PC-3 (cell line): Measurements from ENCODE around the gene SLIT1. TPM values are rescaled to one million over a fixed set of nuclear protein-coding genes. Genes with fewer than 3 reads are reported as not detected.

ENCODE experiments used
- ATAC-seq: fragments of 200-7000 bp; cut with Tn5 transposase; 2 replicates; pipeline ENCODE4 v1.9.1; 2020; ENCODE audit warnings: mild to moderate bottlenecking, moderate library complexity
- BruUV-seq: library from RNA; stranded (reverse); fragments of 400-500 nt; replicated peaks from 2 replicates; lab custom pipeline; 2021; lab: Mats Ljungman, UMichigan
- CTCF ChIA-PET: fragments of 300-600 bp; sonication (Branson Sonifier 250); formaldehyde crosslinking; loops from one replicate; lab custom pipeline; 2022; ENCODE audit warnings: antibody characterized with exemption; lab: Charles Lee
- POLR2A ChIA-PET: fragments of 300-600 bp; sonication (Branson Sonifier 250); formaldehyde crosslinking; loops from one replicate; lab custom pipeline; 2022; ENCODE audit warnings: antibody characterized with exemption; ENCODE audit not compliant: unreplicated experiment; lab: Charles Lee
- DNase-seq: peaks from one replicate; pipeline ENCODE4 v3.0.0-alpha.2; 2015
- H2AFZ ChIP-seq: fragments of 300-600 bp; sonication (generic); 2 replicates; pipeline ENCODE4 v1.6.0; 2016; ENCODE audit warnings: antibody characterized with exemption, low read length
- H3F3A ChIP-seq: fragments of 300-600 bp; sonication (generic); one replicate; pipeline ENCODE4 v1.6.0; 2017; ENCODE audit warnings: antibody characterized with exemption, low read length, control low read depth, mild to moderate bottlenecking; ENCODE audit not compliant: unreplicated experiment
- H3K27ac ChIP-seq: fragments of 300-600 bp; sonication (generic); 2 replicates; pipeline ENCODE4 v1.5.1; 2016; ENCODE audit warnings: mild to moderate bottlenecking, low read length
- H3K27me3 ChIP-seq: fragments of 300-600 bp; sonication (generic); 2 replicates; pipeline ENCODE4 v1.6.1; 2016; ENCODE audit warnings: low read length, mixed read lengths
- H3K36me3 ChIP-seq: fragments of 300-600 bp; sonication (generic); 2 replicates; pipeline ENCODE4 v1.6.1; 2016; ENCODE audit warnings: low read depth, mixed run types, low read length, mixed read lengths
- H3K4me1 ChIP-seq: fragments of 300-600 bp; sonication (generic); 2 replicates; pipeline ENCODE4 v1.5.1; 2016; ENCODE audit warnings: low read length; ENCODE audit not compliant: insufficient read depth
- H3K4me2 ChIP-seq: fragments of 300-600 bp; sonication (generic); 2 replicates; pipeline ENCODE4 v1.6.0; 2016; ENCODE audit warnings: low read length
- H3K4me3 ChIP-seq: fragments of 300-600 bp; sonication (generic); 2 replicates; pipeline ENCODE4 v1.5.1; 2016; ENCODE audit warnings: mild to moderate bottlenecking, low read length, mixed read lengths
- H3K79me2 ChIP-seq: fragments of 300-600 bp; sonication (generic); 2 replicates; pipeline ENCODE4 v1.6.1; 2017; ENCODE audit warnings: low read length, mixed read lengths
- H3K9ac ChIP-seq: fragments of 300-600 bp; sonication (generic); 2 replicates; pipeline ENCODE4 v1.6.0; 2016; ENCODE audit warnings: mild to moderate bottlenecking, low read length
- H3K9me2 ChIP-seq: fragments of 300-600 bp; sonication (generic); replicated peaks from 2 replicates; pipeline ENCODE4 v1.6.1; 2016; ENCODE audit warnings: mixed run types, low read length, mixed read lengths
- H3K9me3 ChIP-seq: fragments of 300-600 bp; sonication (generic); 2 replicates; pipeline ENCODE4 v1.6.1; 2016; ENCODE audit warnings: low read length, mixed read lengths
- H4K20me1 ChIP-seq: fragments of 300-600 bp; sonication (generic); 2 replicates; pipeline ENCODE4 v1.6.1; 2016; ENCODE audit warnings: low read length, mixed read lengths
- EZH2 ChIP-seq: fragments of 300-600 bp; sonication (generic); IDR thresholded peaks from one replicate; pipeline ENCODE4 v1.6.1; 2017; ENCODE audit warnings: antibody characterized with exemption, mild to moderate bottlenecking, low read length; ENCODE audit not compliant: unreplicated experiment
- EZH2phosphoT487 ChIP-seq: fragments of 300-600 bp; sonication (generic); IDR thresholded peaks from 2 replicates; pipeline ENCODE4 v1.6.1; 2018; ENCODE audit warnings: mild to moderate bottlenecking, antibody characterized with exemption, low read length, borderline replicate concordance
- intact Hi-C: fragments of 100-400 bp; cut with micrococcal nuclease; formaldehyde crosslinking; loops from 2 replicates; pipeline ENCODE4 v1.9.0; 2023
- total RNA-seq: library from RNA; depleted of rRNA; stranded (reverse); fragments of >200 nt; gene quantifications from 2 replicates; pipeline ENCODE4 v1.2.3, GENCODE V29; 2014
- TF ChIP-seq, protein P1 (sequence below): fragments of 300-600 bp; sonication (generic); conservative IDR thresholded peaks from 2 replicates; pipeline ENCODE4 v1.5.1; 2017; ENCODE audit warnings: antibody characterized with exemption, low read depth, mild to moderate bottlenecking, low read length

Gene SLIT1
- total RNA-seq, 1 experiment from 2014 or later, result not detected

DNA sequence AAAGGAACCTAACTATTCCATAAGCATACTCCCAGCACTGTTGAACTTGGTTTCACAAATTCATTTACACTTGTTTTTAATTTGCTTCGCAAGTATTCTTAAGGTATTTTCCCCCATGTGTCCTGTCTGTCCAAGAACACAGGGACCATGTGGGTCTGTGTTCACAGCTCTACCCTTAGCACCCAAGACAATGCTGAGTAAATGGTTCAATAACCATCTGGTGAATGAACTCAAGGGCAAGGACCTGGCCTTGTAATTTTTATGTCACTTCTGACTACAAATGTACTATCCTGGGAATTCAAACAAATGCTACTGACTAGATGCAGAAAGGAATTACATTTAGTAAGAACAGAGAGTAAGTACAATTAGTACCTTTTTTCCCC is 43.0 kb upstream of the SLIT1 start:
- intact Hi-C loops, result no loop called here
- Histone ChIP-seq H4K20me1 (no peaks in the 10 kb centered on the region), H3K9ac (no peak overlapping the region), H3K79me2 (no peaks in the 10 kb centered on the region), H3K27ac (peak overlapping the region; percentile 86), H2AFZ (no peak overlapping the region), H3K4me3 (no peak overlapping the region), H3K4me1 (peaks cover 22% of the 10 kb centered on the region), H3K27me3 (no peaks in the 10 kb centered on the region), H3F3A (no peaks in the 10 kb centered on the region), H3K9me3 (no peaks in the 10 kb centered on the region), H3K9me2 (no peaks in the 10 kb centered on the region), H3K4me2 (0 out of 2 replicates have a peak overlapping the region, but pooled peaks have one; percentile 74), H3K36me3 (no peaks in the 10 kb centered on the region)
- ATAC-seq (no peak), DNase-seq (no peak)
- TSS peak; percentile 86 for BruUV-seq
- CTCF ChIA-PET, result no interaction called here
- TF ChIP-seq EZH2, result no peak
- TF ChIP-seq, protein P1, sequence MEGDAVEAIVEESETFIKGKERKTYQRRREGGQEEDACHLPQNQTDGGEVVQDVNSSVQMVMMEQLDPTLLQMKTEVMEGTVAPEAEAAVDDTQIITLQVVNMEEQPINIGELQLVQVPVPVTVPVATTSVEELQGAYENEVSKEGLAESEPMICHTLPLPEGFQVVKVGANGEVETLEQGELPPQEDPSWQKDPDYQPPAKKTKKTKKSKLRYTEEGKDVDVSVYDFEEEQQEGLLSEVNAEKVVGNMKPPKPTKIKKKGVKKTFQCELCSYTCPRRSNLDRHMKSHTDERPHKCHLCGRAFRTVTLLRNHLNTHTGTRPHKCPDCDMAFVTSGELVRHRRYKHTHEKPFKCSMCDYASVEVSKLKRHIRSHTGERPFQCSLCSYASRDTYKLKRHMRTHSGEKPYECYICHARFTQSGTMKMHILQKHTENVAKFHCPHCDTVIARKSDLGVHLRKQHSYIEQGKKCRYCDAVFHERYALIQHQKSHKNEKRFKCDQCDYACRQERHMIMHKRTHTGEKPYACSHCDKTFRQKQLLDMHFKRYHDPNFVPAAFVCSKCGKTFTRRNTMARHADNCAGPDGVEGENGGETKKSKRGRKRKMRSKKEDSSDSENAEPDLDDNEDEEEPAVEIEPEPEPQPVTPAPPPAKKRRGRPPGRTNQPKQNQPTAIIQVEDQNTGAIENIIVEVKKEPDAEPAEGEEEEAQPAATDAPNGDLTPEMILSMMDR, result no peak
- TF ChIP-seq EZH2phosphoT487, result no peak
- POLR2A ChIA-PET, result no interaction called here

GRCh38 chr10:97228130-97228774 is 42.5 kb upstream of the SLIT1 start:
- no peak for ATAC-seq
- CTCF ChIA-PET, result no interaction called here
- H4K20me1 ChIP-seq, result no peaks in the 10 kb centered on the region
- no peak overlapping the region for H2AFZ ChIP-seq
- H3K36me3 ChIP-seq, result no peaks in the 10 kb centered on the region
- POLR2A ChIA-PET, result interaction anchor here (0.6 kb wide), 1 partner anchor 34 kb away, joined by 3 read pairs; no protein-coding TSS in a partner anchor
- H3K4me2 ChIP-seq, result no peak overlapping the region
- no peak overlapping the region for H3K4me3 ChIP-seq
- no peaks in the 10 kb centered on the region for H3K79me2 ChIP-seq
- TF ChIP-seq EZH2phosphoT487 (no peak), EZH2 (no peak)
- TF ChIP-seq, protein P1, result no peak
- intact Hi-C loops, result no loop called here
- no peak for DNase-seq
- H3K27me3 ChIP-seq, result no peaks in the 10 kb centered on the region
- H3K4me1 ChIP-seq, result peaks cover 22% of the 10 kb centered on the region
- H3K9ac ChIP-seq, result no peak overlapping the region
- no peaks in the 10 kb centered on the region for H3K9me3 ChIP-seq
- peak overlapping the region; percentile 86; the same call in 1 of the 2 replicates for H3K27ac ChIP-seq
- H3F3A ChIP-seq, result no peaks in the 10 kb centered on the region
- BruUV-seq, result no TSS peak
- H3K9me2 ChIP-seq, result no peaks in the 10 kb centered on the region

GRCh38 chr10:97226398-97226797 is 40.6 kb upstream of the SLIT1 start:
- POLR2A ChIA-PET, result no interaction called here
- Histone ChIP-seq H3K4me3 (no peak overlapping the region), H3K79me2 (no peaks in the 10 kb centered on the region), H3K9me2 (no peaks in the 10 kb centered on the region), H3K36me3 (no peaks in the 10 kb centered on the region), H3K27me3 (no peaks in the 10 kb centered on the region), H3K4me2 (no peak overlapping the region), H3K9ac (no peak overlapping the region), H3K27ac (no peak overlapping the region), H3K4me1 (peaks cover 22% of the 10 kb centered on the region), H3F3A (no peaks in the 10 kb centered on the region), H3K9me3 (no peaks in the 10 kb centered on the region), H4K20me1 (no peaks in the 10 kb centered on the region), H2AFZ (no peak overlapping the region)
- CTCF ChIA-PET, result no interaction called here
- no peak for DNase-seq
- TF ChIP-seq EZH2 (no peak), EZH2phosphoT487 (no peak)
- TF ChIP-seq, protein P1, result no peak
- BruUV-seq, result no TSS peak
- no peak for ATAC-seq
- intact Hi-C loops, result no loop called here
